ENCODE results near the gene REG4. TPM values are rescaled to one million over a fixed set of nuclear protein-coding genes. Genes with fewer than 3 reads are reported as not detected.
"Not testable (repeated sequence)": the region's sequence is repeated elsewhere in the genome, so short reads cannot be mapped to it uniquely, and the experiment has no call there.

REG4 gene
- total and polyA plus RNA-seq, 7 experiments from 2014 or later, result 0.37 to 9.8 (median 4.2) TPM; not detected in 1

DNA sequence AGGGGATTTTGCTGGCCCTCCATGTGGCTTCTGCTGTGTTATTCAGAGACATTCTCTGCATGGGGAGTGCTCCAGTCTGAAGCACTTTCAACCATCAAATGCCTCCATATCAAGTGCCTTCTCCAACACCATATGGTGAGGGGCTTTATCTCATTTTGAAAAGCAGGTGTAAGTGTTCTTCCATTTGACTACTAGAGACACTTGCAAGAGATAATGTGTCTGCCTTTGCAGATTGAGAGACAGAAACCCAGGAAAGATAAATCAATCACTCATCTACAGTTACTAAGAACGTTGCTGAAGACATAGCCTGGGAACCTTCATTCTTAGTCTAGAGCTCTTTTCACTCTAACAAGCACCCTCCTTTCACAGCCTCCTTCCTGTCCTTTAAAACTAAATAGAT lies 29.5 kb upstream of the REG4 start:
- Mint-ChIP-seq H3K27ac (no peak overlapping the region), H3K4me3 (no peak overlapping the region), H3K36me3 (no peaks in the 10 kb centered on the region), H3K9me3 (no peaks in the 10 kb centered on the region), H3K4me1 (peaks cover 0 to 2% (median 0%) of the 10 kb centered on the region in 7 donors), H3K27me3 (peaks cover 0 to 40% (median 8%) of the 10 kb centered on the region in 5 donors)
- Histone ChIP-seq H3K4me1 (ENCODE audit: control insufficient read depth in 2 of 2, insufficient read depth in 2 of 2, low read length in 2 of 2) (no peaks in the 10 kb centered on the region), H3K27ac (ENCODE audit: low read depth, low read length) (no peak overlapping the region), H3K27me3 (ENCODE audit: control insufficient read depth in 2 of 2, insufficient read depth in 2 of 2, low read length in 2 of 2) (no peaks in the 10 kb centered on the region), H3K4me3 (ENCODE audit: low read length) (no peak overlapping the region), H3K9me3 (ENCODE audit: control insufficient read depth in 2 of 3, low read length in 3 of 3) (no peaks in the 10 kb centered on the region), H3K36me3 (ENCODE audit: control insufficient read depth in 2 of 3, insufficient read depth in 3 of 3, low read length in 3 of 3) (no peaks in the 10 kb centered on the region)
- ATAC-seq, result no peak
- ChIA-PET POLR2A (no interaction called here), CTCF (no interaction called here)
- DNase-seq, result no peak
- intact Hi-C loops (cut with micrococcal nuclease), result loop anchor here in 1 of 2 donors (1.0 kb wide), 1 partner anchor 11 kb away; no protein-coding TSS in a partner anchor

DNA sequence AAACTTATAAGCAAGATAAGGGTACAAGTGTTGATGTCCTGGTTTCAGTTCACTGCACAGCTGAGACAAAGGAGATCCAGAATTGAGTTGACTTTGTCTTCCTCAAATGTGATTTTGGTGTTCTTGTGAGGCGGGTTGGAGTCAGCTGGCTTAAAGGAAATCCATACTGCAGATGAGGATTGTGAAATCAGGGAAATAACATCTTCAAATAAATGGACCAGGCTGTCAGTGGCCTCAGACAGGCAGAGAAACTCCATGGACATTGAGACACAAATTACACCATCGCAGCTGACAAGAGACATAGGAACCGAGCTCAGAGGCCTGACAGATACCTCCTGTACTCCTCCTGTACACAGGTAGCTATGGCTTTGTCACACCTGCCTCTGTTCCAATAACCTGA lies 27.0 kb upstream of the REG4 start:
- Histone ChIP-seq H3K36me3 (ENCODE audit: control insufficient read depth in 2 of 3, insufficient read depth in 3 of 3, low read length in 3 of 3) (no peaks in the 10 kb centered on the region), H3K27ac (ENCODE audit: low read depth, low read length) (no peak overlapping the region), H3K9me3 (ENCODE audit: control insufficient read depth in 2 of 3, low read length in 3 of 3) (no peaks in the 10 kb centered on the region), H3K4me3 (ENCODE audit: low read length) (no peak overlapping the region), H3K27me3 (ENCODE audit: control insufficient read depth in 2 of 2, insufficient read depth in 2 of 2, low read length in 2 of 2) (no peaks in the 10 kb centered on the region), H3K4me1 (ENCODE audit: control insufficient read depth in 2 of 2, insufficient read depth in 2 of 2, low read length in 2 of 2) (no peaks in the 10 kb centered on the region)
- ChIA-PET POLR2A (no interaction called here), CTCF (no interaction called here)
- Mint-ChIP-seq H3K4me3 (no peak overlapping the region), H3K27me3 (peaks cover 2 to 46% (median 18%) of the 10 kb centered on the region in 5 donors), H3K4me1 (peaks cover 0 to 2% (median 0%) of the 10 kb centered on the region in 7 donors), H3K27ac (no peak overlapping the region), H3K9me3 (no peaks in the 10 kb centered on the region), H3K36me3 (no peaks in the 10 kb centered on the region)
- DNase-seq, result no peak
- no peak for ATAC-seq
- intact Hi-C loops (cut with micrococcal nuclease), result no loop called here

DNA sequence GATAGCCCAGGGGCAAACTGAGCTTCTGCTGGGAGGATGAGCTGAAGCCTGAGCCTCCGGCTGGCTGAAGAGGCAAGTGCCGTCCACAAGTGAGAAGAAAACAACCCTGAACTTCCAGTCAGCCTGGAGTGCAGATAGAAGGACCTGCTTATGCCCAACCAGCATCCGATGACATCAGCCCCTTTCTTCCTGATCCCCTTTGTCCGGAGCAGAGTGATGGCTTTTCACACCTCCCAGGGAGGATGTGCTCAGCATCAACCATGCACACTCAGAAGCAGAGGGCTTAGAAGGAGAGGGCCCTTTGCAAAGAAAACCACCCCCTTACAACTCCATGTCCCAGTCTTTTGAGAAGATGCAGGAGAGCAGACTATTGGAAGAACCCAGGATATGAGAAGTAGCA lies 23.7 kb upstream of the REG4 start:
- no peak overlapping the region for H3K27ac ChIP-seq (ENCODE audit: low read depth, low read length)
- Mint-ChIP-seq H3K4me1 (no peaks in the 10 kb centered on the region), H3K27ac (no peak overlapping the region), H3K9me3 (peaks cover 0 to 5% (median 0%) of the 10 kb centered on the region in 11 donors), H3K4me3 (no peak overlapping the region), H3K27me3 (peaks cover 12 to 54% (median 22%) of the 10 kb centered on the region in 5 donors), H3K36me3 (no peaks in the 10 kb centered on the region)
- intact Hi-C loops (cut with micrococcal nuclease), result no loop called here
- ChIA-PET POLR2A (no interaction called here), CTCF (interaction anchor here (0.6 kb wide), 1 partner anchor 62 kb away, joined by 4 read pairs; no protein-coding TSS in a partner anchor)
- ATAC-seq, result no peak
- H3K9me3 ChIP-seq (ENCODE audit: control insufficient read depth in 2 of 3, low read length in 3 of 3), result no peaks in the 10 kb centered on the region
- no peaks in the 10 kb centered on the region for H3K27me3 ChIP-seq (ENCODE audit: control insufficient read depth in 2 of 2, insufficient read depth in 2 of 2, low read length in 2 of 2)
- H3K4me3 ChIP-seq (ENCODE audit: low read length), result no peak overlapping the region
- no peaks in the 10 kb centered on the region for H3K36me3 ChIP-seq (ENCODE audit: control insufficient read depth in 2 of 3, insufficient read depth in 3 of 3, low read length in 3 of 3)
- H3K4me1 ChIP-seq (ENCODE audit: control insufficient read depth in 2 of 2, insufficient read depth in 2 of 2, low read length in 2 of 2), result no peaks in the 10 kb centered on the region
- DNase-seq, result no peak

DNA sequence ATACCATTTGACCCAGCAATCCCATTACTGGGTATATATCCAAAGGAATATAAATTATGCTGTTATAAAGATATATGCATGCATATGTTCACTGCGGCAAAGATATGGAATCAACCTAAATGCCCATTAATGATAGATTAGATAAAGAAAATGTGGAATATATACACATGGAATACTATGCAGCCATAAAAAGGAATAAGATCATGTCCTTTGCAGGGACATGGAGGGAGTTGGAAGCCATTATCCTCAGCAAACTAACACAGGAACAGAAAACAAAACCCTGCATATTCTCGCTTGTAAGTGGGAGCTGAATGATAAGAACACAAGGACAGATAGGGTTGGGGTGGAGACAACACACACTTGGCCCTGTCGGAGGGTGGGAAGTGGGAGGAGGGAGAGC lies 19.8 kb upstream of the REG4 start:
- Histone ChIP-seq H3K9me3 (ENCODE audit: control insufficient read depth in 2 of 3, low read length in 3 of 3) (no peaks in the 10 kb centered on the region), H3K36me3 (ENCODE audit: control insufficient read depth in 2 of 3, insufficient read depth in 3 of 3, low read length in 3 of 3) (no peaks in the 10 kb centered on the region), H3K4me1 (ENCODE audit: control insufficient read depth in 2 of 2, insufficient read depth in 2 of 2, low read length in 2 of 2) (no peaks in the 10 kb centered on the region), H3K27ac (ENCODE audit: low read depth, low read length) (no peak overlapping the region), H3K27me3 (ENCODE audit: control insufficient read depth in 2 of 2, insufficient read depth in 2 of 2, low read length in 2 of 2) (no peaks in the 10 kb centered on the region), H3K4me3 (ENCODE audit: low read length) (no peak overlapping the region)
- CTCF ChIA-PET, result no interaction called here
- peaks cover 14 to 63% (median 27%) of the 10 kb centered on the region in 5 donors for H3K27me3 Mint-ChIP-seq
- no peak overlapping the region for H3K4me3 Mint-ChIP-seq
- DNase-seq, result no peak
- H3K36me3 Mint-ChIP-seq, result no peaks in the 10 kb centered on the region
- POLR2A ChIA-PET, result no interaction called here
- H3K9me3 Mint-ChIP-seq, result peaks cover 0 to 5% (median 0%) of the 10 kb centered on the region in 11 donors
- H3K4me1 Mint-ChIP-seq, result no peaks in the 10 kb centered on the region
- intact Hi-C loops (cut with micrococcal nuclease), result no loop called here
- ATAC-seq, result no peak
- H3K27ac Mint-ChIP-seq, result no peak overlapping the region

GRCh38 chr1:119829625-119830024 lies 18.4 kb upstream of the REG4 start:
- no peak for DNase-seq
- Histone ChIP-seq H3K9me3 (ENCODE audit: control insufficient read depth in 2 of 3, low read length in 3 of 3) (no peaks in the 10 kb centered on the region), H3K4me1 (ENCODE audit: control insufficient read depth in 2 of 2, insufficient read depth in 2 of 2, low read length in 2 of 2) (no peaks in the 10 kb centered on the region), H3K27me3 (ENCODE audit: control insufficient read depth in 2 of 2, insufficient read depth in 2 of 2, low read length in 2 of 2) (no peaks in the 10 kb centered on the region), H3K27ac (ENCODE audit: low read depth, low read length) (no peak overlapping the region), H3K36me3 (ENCODE audit: control insufficient read depth in 2 of 3, insufficient read depth in 3 of 3, low read length in 3 of 3) (no peaks in the 10 kb centered on the region), H3K4me3 (ENCODE audit: low read length) (no peak overlapping the region)
- Mint-ChIP-seq H3K36me3 (no peaks in the 10 kb centered on the region), H3K4me1 (no peaks in the 10 kb centered on the region), H3K27me3 (peaks cover 9 to 57% (median 16%) of the 10 kb centered on the region in 5 donors), H3K27ac (no peak overlapping the region), H3K4me3 (no peak overlapping the region), H3K9me3 (peaks cover 0 to 5% (median 0%) of the 10 kb centered on the region in 11 donors)
- POLR2A ChIA-PET, result no interaction called here
- ATAC-seq, result no peak
- intact Hi-C loops (cut with micrococcal nuclease), result no loop called here
- CTCF ChIA-PET, result no interaction called here

- POLR2A ChIA-PET, H3K27ac Mint-ChIP-seq: not testable (repeated sequence)
Measured at GRCh38 chr1:119829006-119829405, 17.7 kb upstream of the REG4 start.

DNA sequence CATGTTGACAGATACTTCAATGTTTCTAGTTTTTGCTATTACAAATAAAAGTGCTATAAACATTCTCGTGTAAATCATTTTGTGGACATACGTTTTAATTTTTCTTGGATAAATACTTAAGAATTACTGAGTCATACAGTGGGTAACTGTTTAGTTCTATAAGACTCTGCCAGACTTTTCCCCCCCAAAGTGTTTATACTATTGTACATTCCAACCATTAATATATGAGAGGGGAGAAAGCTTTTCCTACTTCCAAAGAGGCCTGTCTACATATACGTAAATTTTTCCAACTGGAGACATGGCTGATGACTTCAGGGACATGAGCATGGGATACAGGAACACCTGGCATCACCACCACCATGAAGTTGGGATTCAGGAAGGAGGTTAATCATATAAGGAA lies 17.0 kb upstream of the REG4 start:
- ChIA-PET CTCF (no interaction called here), POLR2A (no interaction called here)
- Histone ChIP-seq H3K27ac (ENCODE audit: low read depth, low read length) (no peak overlapping the region), H3K36me3 (ENCODE audit: control insufficient read depth in 2 of 3, insufficient read depth in 3 of 3, low read length in 3 of 3) (no peaks in the 10 kb centered on the region), H3K27me3 (ENCODE audit: control insufficient read depth in 2 of 2, insufficient read depth in 2 of 2, low read length in 2 of 2) (no peaks in the 10 kb centered on the region), H3K4me3 (ENCODE audit: low read length) (no peak overlapping the region), H3K4me1 (ENCODE audit: control insufficient read depth in 2 of 2, insufficient read depth in 2 of 2, low read length in 2 of 2) (no peaks in the 10 kb centered on the region), H3K9me3 (ENCODE audit: control insufficient read depth in 2 of 3, low read length in 3 of 3) (no peaks in the 10 kb centered on the region)
- ATAC-seq, result no peak
- Mint-ChIP-seq H3K36me3 (no peaks in the 10 kb centered on the region), H3K4me3 (no peak overlapping the region), H3K27me3 (peaks cover 15 to 57% (median 26%) of the 10 kb centered on the region in 5 donors), H3K9me3 (peaks cover 0 to 5% (median 0%) of the 10 kb centered on the region in 11 donors), H3K4me1 (no peaks in the 10 kb centered on the region), H3K27ac (no peak overlapping the region)
- no peak for DNase-seq
- intact Hi-C loops (cut with micrococcal nuclease), result no loop called here

More at GRCh38 chr1:119829006-119829405, 17.7 kb upstream of the REG4 start:
- H3K27me3 ChIP-seq (ENCODE audit: control insufficient read depth in 2 of 2, insufficient read depth in 2 of 2, low read length in 2 of 2); DNase-seq; H3K4me3 ChIP-seq (ENCODE audit: low read length); ATAC-seq; H3K36me3 Mint-ChIP-seq; H3K4me1 Mint-ChIP-seq; H3K4me3 Mint-ChIP-seq; H3K9me3 Mint-ChIP-seq; H3K4me1 ChIP-seq (ENCODE audit: control insufficient read depth in 2 of 2, insufficient read depth in 2 of 2, low read length in 2 of 2); H3K9me3 ChIP-seq (ENCODE audit: control insufficient read depth in 2 of 3, low read length in 3 of 3); H3K36me3 ChIP-seq (ENCODE audit: control insufficient read depth in 2 of 3, insufficient read depth in 3 of 3, low read length in 3 of 3); intact Hi-C loops (cut with micrococcal nuclease); H3K27ac ChIP-seq (ENCODE audit: low read depth, low read length); CTCF ChIA-PET: not testable (repeated sequence)
- H3K27me3 Mint-ChIP-seq, result peaks cover 8 to 56% (median 20%) of the 10 kb centered on the region in 5 donors

Data from naive thymus-derived CD4-positive, alpha-beta T cell (primary cell).